GM12878 (cell line): ENCODE data around the gene MEIOB. TPM values are rescaled to one million over a fixed set of nuclear protein-coding genes. Genes with fewer than 3 reads are reported as not detected.

Experiments used
- CREM ChIP-seq: IDR thresholded peaks from 2 replicates; pipeline ENCODE4 v1.6.1; 2014; ENCODE audit warnings: antibody characterized with exemption, low read depth
- FOXK2 ChIP-seq: fragments of 450-650 bp; IDR thresholded peaks from 2 replicates; pipeline ENCODE4 v1.6.1; 2017; ENCODE audit warnings: mild to moderate bottlenecking, moderate library complexity
- IKZF2 ChIP-seq, 2 experiments: fragments of 450-650 bp; IDR thresholded peaks; 2 replicates each; pipeline ENCODE4 v1.6.1; 2017; ENCODE audit warnings: mild to moderate bottlenecking in 2 of 2, moderate library complexity in 2 of 2
- NFYB ChIP-seq: IDR thresholded peaks from 2 replicates; pipeline ENCODE4 v1.6.1; 2011; ENCODE audit warnings: low read depth, mild to moderate bottlenecking, low read length, improper control_type of control experiment, moderate library complexity; ENCODE audit not compliant: insufficient read depth
- RELA ChIP-seq: fragments of 450-650 bp; IDR thresholded peaks from 2 replicates; pipeline ENCODE4 v1.8.0; 2014; ENCODE audit warnings: borderline replicate concordance; ENCODE audit not compliant: partially characterized antibody
- polyA plus RNA-seq, 11 experiments: library from polyadenylated mRNA; depleted of rRNA in 4 of 11; unstranded in 6 of 11; stranded (reverse) in 5 of 11; fragments of >200 nt; fragmentation: Nextera tagmentation in 4 of 11; fragmentation: Illumina TruSeq in 1 of 11; extraction: Ambion mirVana in 4 of 11; extraction: Trizol in 1 of 11; gene quantifications; 1 replicate in 1 of 11; 2 replicates in 10 of 11; pipeline versions ENCODE4 v1.2.1 to v1.2.3, GENCODE V29; 2011 to 2016; ENCODE audit warnings: inconsistent platforms in 2 of 11, missing spikeins in 2 of 11, low read depth in 1 of 11
- total RNA-seq, 4 experiments: library from RNA; depleted of rRNA in 3 of 4; stranded (reverse); fragments of >200 nt in 3 of 4; fragmentation: Illumina TruSeq in 1 of 4; extraction: Trizol in 1 of 4; gene quantifications; 2 replicates each; pipeline versions ENCODE4 v1.2.1 to v1.2.3, GENCODE V29; 2013 to 2021
- TF ChIP-seq, protein P1 (sequence below): fragments of 150-350 bp; IDR thresholded peaks from 2 replicates; pipeline ENCODE4 v1.6.1; 2016; ENCODE audit warnings: low read depth, low read length
- TF ChIP-seq, protein P2 (sequence below): fragments of 150-350 bp; IDR thresholded peaks from 2 replicates; pipeline ENCODE4 v1.6.1; 2014; ENCODE audit warnings: mild to moderate bottlenecking, low read depth, low read length
- TF ChIP-seq, protein P3 (sequence below): fragments of 450-650 bp; formaldehyde crosslinking; IDR thresholded peaks from 2 replicates; pipeline ENCODE4 v1.5.0; 2022; ENCODE audit warnings: mild to moderate bottlenecking, missing genetic modification characterization
- TF ChIP-seq, protein P4 (sequence below): fragments of 450-650 bp; IDR thresholded peaks from 2 replicates; pipeline ENCODE4 v1.6.1; 2016; ENCODE audit warnings: mild to moderate bottlenecking
- TF ChIP-seq, protein P5 (sequence below): fragments of 450-650 bp; IDR thresholded peaks from 2 replicates; pipeline ENCODE4 v1.6.1; 2017; ENCODE audit warnings: low read depth, mild to moderate bottlenecking, moderate library complexity
- TF ChIP-seq, protein P6 (sequence below): IDR thresholded peaks from 2 replicates; pipeline ENCODE4 v1.6.1; 2012; ENCODE audit warnings: low read depth, low read length, improper control_type of control experiment

MEIOB gene
- total and polyA plus RNA-seq, 10 of the 15 experiments (the other 5 are each of a cell fraction or from before 2014, with no cell fraction given), result 0.04 to 0.26 (median 0.09) TPM; not detected in 5

DNA sequence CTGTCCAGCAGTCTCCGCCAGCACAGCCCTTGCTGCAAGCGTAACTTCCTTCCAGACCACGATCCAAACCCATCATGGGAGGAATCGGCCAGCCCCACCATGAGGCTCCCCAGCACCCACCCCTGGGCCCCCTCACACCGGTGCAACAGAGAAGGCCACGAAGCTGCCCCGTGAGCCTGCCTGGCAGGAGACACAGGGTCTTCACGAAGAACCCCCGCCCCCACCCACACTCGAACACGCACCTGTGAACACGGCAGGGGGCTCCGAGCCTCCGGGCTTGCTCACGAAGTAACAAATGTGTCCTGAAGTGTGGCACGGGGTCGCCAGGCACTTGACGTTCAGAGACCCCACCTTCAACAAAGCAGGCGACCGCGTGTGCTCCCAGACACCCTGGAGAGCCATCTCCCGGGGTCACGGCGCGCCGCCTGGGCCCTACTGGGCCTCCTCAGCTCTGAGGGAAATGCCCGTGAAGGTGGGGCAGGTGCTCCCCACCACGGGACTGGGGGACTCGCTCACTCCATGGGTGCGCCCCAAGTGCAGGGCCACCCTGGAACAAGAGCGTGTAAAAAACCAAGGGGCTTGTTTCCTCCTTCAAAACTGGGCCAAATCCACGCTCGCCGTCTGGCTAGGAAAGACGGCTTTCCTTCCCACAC lies 53.0 kb downstream of the MEIOB start (continued):
- TF ChIP-seq, protein P1, sequence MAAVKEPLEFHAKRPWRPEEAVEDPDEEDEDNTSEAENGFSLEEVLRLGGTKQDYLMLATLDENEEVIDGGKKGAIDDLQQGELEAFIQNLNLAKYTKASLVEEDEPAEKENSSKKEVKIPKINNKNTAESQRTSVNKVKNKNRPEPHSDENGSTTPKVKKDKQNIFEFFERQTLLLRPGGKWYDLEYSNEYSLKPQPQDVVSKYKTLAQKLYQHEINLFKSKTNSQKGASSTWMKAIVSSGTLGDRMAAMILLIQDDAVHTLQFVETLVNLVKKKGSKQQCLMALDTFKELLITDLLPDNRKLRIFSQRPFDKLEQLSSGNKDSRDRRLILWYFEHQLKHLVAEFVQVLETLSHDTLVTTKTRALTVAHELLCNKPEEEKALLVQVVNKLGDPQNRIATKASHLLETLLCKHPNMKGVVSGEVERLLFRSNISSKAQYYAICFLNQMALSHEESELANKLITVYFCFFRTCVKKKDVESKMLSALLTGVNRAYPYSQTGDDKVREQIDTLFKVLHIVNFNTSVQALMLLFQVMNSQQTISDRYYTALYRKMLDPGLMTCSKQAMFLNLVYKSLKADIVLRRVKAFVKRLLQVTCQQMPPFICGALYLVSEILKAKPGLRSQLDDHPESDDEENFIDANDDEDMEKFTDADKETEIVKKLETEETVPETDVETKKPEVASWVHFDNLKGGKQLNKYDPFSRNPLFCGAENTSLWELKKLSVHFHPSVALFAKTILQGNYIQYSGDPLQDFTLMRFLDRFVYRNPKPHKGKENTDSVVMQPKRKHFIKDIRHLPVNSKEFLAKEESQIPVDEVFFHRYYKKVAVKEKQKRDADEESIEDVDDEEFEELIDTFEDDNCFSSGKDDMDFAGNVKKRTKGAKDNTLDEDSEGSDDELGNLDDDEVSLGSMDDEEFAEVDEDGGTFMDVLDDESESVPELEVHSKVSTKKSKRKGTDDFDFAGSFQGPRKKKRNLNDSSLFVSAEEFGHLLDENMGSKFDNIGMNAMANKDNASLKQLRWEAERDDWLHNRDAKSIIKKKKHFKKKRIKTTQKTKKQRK, result no peak
- TF ChIP-seq, protein P2, sequence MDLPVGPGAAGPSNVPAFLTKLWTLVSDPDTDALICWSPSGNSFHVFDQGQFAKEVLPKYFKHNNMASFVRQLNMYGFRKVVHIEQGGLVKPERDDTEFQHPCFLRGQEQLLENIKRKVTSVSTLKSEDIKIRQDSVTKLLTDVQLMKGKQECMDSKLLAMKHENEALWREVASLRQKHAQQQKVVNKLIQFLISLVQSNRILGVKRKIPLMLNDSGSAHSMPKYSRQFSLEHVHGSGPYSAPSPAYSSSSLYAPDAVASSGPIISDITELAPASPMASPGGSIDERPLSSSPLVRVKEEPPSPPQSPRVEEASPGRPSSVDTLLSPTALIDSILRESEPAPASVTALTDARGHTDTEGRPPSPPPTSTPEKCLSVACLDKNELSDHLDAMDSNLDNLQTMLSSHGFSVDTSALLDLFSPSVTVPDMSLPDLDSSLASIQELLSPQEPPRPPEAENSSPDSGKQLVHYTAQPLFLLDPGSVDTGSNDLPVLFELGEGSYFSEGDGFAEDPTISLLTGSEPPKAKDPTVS, result no peak
- TF ChIP-seq, protein P3, sequence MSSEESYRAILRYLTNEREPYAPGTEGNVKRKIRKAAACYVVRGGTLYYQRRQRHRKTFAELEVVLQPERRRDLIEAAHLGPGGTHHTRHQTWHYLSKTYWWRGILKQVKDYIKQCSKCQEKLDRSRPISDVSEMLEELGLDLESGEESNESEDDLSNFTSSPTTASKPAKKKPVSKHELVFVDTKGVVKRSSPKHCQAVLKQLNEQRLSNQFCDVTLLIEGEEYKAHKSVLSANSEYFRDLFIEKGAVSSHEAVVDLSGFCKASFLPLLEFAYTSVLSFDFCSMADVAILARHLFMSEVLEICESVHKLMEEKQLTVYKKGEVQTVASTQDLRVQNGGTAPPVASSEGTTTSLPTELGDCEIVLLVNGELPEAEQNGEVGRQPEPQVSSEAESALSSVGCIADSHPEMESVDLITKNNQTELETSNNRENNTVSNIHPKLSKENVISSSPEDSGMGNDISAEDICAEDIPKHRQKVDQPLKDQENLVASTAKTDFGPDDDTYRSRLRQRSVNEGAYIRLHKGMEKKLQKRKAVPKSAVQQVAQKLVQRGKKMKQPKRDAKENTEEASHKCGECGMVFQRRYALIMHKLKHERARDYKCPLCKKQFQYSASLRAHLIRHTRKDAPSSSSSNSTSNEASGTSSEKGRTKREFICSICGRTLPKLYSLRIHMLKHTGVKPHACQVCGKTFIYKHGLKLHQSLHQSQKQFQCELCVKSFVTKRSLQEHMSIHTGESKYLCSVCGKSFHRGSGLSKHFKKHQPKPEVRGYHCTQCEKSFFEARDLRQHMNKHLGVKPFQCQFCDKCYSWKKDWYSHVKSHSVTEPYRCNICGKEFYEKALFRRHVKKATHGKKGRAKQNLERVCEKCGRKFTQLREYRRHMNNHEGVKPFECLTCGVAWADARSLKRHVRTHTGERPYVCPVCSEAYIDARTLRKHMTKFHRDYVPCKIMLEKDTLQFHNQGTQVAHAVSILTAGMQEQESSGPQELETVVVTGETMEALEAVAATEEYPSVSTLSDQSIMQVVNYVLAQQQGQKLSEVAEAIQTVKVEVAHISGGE (CRISPR knock-in tag), result no peak
- TF ChIP-seq CREM (no peak), IKZF2 (IDR thresholded peaks at IDR 0.05) (no peak), RELA (no peak), FOXK2 (no peak), NFYB (no peak)
- TF ChIP-seq, protein P4, sequence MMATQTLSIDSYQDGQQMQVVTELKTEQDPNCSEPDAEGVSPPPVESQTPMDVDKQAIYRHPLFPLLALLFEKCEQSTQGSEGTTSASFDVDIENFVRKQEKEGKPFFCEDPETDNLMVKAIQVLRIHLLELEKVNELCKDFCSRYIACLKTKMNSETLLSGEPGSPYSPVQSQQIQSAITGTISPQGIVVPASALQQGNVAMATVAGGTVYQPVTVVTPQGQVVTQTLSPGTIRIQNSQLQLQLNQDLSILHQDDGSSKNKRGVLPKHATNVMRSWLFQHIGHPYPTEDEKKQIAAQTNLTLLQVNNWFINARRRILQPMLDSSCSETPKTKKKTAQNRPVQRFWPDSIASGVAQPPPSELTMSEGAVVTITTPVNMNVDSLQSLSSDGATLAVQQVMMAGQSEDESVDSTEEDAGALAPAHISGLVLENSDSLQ, result no peak
- TF ChIP-seq, protein P5, sequence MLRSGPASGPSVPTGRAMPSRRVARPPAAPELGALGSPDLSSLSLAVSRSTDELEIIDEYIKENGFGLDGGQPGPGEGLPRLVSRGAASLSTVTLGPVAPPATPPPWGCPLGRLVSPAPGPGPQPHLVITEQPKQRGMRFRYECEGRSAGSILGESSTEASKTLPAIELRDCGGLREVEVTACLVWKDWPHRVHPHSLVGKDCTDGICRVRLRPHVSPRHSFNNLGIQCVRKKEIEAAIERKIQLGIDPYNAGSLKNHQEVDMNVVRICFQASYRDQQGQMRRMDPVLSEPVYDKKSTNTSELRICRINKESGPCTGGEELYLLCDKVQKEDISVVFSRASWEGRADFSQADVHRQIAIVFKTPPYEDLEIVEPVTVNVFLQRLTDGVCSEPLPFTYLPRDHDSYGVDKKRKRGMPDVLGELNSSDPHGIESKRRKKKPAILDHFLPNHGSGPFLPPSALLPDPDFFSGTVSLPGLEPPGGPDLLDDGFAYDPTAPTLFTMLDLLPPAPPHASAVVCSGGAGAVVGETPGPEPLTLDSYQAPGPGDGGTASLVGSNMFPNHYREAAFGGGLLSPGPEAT, result no peak
- TF ChIP-seq, protein P6, sequence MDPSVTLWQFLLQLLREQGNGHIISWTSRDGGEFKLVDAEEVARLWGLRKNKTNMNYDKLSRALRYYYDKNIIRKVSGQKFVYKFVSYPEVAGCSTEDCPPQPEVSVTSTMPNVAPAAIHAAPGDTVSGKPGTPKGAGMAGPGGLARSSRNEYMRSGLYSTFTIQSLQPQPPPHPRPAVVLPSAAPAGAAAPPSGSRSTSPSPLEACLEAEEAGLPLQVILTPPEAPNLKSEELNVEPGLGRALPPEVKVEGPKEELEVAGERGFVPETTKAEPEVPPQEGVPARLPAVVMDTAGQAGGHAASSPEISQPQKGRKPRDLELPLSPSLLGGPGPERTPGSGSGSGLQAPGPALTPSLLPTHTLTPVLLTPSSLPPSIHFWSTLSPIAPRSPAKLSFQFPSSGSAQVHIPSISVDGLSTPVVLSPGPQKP, result no peak
